GM12874 (cell line): Measurements from ENCODE around the gene ZSCAN21.

Experiments
- CTCF ChIP-seq: IDR thresholded peaks from 2 replicates; pipeline ENCODE4 v1.5.1; 2011; ENCODE audit warnings: low read depth, mild to moderate bottlenecking, control low read depth, low read length, moderate library complexity; ENCODE audit not compliant: insufficient read depth

The ZSCAN21 gene

DNA sequence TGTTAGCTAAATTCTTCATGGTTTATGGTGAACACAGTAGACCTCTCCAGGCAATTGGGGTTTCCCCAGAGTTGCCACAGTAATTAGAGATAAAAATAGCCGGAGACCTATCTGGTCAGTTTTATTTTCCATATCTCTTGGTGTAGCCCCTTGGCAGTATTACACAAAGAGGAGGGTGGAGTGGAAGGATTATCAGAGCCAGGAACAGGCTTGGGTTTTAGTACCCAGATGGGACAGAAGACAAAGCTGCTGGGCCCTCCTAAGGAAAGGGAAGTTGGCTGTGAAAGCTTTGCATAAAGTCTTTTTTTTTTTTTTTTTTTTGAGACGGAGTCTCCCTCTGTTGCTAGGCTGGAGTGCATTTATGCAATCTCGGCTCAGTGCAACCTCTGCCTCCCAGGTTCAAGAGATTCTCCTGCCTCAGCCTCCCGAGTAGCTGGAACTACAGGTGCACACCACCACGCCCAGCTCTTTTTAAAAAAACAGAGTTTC lies 9.7 kb downstream of the ZSCAN21 start:
- no peak for TF ChIP-seq CTCF

DNA sequence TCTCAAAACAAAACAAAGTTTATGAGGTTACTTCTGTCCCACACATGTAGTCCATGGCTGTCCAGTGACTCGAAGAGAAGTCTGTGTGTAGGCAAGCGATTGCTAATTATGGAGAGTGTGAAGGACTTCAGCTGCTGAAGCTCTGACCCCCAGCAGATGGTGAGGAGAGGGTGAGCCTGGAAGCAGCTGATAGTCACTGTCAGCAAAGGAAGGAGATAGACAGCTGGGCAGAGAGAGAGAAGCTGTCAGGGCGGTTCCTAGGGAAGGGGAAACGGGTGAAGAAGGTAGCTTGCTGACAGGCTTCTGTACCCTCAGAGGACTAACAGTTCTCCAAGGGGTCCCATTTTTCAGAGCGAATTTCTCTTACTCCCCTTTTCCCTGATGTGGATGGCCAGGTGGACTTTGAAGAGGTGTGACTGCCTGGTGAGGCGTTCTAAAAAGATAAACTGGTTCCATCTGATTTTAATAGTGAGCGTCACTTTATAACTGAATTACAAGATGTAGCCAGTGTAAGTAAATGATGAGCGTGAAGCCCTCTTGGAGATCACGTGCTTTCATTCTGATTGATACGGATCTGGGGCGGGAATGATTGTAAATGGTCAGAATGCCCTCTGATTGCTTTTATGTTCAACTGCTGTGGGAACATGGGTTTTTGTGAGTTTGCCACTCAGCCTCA lies 12.1 kb downstream of the ZSCAN21 start:
- TF ChIP-seq CTCF: no peak

GRCh38 chr7:100063376-100063775 lies 13.8 kb downstream of the ZSCAN21 start:
- no peak for TF ChIP-seq CTCF

GRCh38 chr7:100064162-100064561 lies 14.6 kb downstream of the ZSCAN21 start:
- no peak for TF ChIP-seq CTCF

- TF ChIP-seq CTCF: no peak
Observed at GRCh38 chr7:100065452-100066186, 16.0 kb downstream of the ZSCAN21 start.

DNA sequence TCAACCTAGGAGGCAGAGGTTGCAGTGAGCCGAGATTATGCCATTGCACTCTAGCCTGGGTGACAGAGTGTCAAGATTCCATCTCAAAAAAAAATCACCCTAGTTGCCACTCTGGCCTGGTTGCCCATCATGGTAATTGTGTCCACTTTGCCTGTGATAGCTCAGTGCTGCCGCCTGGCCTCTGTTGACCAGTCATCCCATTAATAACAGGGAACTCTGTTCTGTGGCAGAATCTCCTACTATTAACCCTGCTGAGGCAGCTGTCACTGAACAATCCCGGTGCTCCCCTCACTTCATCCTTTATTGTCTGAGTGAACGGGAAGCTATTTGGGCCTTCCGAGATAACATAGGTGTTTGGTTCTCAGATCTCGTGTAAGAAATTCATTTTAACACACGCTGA lies 17.4 kb downstream of the ZSCAN21 start:
- TF ChIP-seq CTCF: no peak

DNA sequence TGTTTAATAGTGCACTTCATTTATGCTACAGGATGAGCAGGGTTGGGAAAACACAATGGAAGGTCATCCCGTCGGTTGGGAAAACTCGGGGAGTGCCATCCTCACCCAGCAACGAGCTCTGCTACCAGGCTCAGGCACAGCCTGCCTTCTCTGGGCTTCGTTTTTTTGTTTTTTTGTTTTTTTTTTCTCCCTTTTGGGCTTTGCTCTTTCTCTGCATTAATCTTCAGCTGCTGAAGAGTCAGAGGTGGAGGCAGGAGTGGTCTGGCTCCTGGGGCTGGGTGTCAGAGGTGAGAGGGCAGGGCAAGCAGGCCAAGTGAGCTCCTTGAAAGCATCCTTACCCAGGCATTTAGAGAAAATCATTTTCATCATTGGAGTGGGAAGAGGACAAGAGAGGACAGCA lies 20.4 kb downstream of the ZSCAN21 start:
- no peak for TF ChIP-seq CTCF
